Measurements from ENCODE around the gene KRT39. TPM values are rescaled to one million over a fixed set of nuclear protein-coding genes. Genes with fewer than 3 reads are reported as not detected.

KRT39 gene
- total RNA-seq, 1 donor from 2014 or later: not detected

DNA sequence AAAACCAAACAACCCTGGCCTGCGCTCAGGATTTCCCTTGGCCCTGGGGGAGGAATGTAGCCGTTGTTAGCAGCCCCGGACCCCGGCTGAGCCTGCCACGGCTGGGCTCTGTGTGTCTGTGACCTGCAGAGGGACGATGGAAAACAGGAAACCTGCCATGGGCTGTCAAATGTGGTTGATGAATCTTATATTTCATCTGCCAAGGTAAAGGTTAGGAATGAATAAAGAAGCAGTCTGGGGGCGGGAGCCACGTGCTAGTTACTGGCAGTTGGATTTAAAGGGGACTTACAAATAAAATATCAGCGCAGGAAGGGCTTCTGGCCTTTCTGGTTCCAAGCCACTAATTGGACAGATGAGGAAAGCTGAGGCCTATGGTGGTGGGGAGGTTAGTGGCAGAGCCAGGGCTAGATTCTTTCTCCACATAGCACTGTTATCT is 29.3 kb downstream of the KRT39 start, which contains the start of gene KRT23:
Gene KRT23, minus strand, starts transcription at position 263 of the 436 bp plus-strand sequence. CDS start 1,043 bp downstream, outside the sequence.
- no peak for DNase-seq (ENCODE audit: low read depth)
- H3K4me3 ChIP-seq (ENCODE audit: low read depth, low read length): peak within 1 kb of the TSS; percentile 29
- TF ChIP-seq, protein P1, sequence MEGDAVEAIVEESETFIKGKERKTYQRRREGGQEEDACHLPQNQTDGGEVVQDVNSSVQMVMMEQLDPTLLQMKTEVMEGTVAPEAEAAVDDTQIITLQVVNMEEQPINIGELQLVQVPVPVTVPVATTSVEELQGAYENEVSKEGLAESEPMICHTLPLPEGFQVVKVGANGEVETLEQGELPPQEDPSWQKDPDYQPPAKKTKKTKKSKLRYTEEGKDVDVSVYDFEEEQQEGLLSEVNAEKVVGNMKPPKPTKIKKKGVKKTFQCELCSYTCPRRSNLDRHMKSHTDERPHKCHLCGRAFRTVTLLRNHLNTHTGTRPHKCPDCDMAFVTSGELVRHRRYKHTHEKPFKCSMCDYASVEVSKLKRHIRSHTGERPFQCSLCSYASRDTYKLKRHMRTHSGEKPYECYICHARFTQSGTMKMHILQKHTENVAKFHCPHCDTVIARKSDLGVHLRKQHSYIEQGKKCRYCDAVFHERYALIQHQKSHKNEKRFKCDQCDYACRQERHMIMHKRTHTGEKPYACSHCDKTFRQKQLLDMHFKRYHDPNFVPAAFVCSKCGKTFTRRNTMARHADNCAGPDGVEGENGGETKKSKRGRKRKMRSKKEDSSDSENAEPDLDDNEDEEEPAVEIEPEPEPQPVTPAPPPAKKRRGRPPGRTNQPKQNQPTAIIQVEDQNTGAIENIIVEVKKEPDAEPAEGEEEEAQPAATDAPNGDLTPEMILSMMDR (conservative IDR thresholded peaks at IDR 0.05; ENCODE audit: low read depth, low read length): no peak

GRCh38 chr17:40936976-40937375 is 29.8 kb downstream of the KRT39 start:
- H3K4me3 ChIP-seq (ENCODE audit: low read depth, low read length): peak overlapping the region; percentile 29
- DNase-seq (ENCODE audit: low read depth): no peak
- TF ChIP-seq, protein P1 (conservative IDR thresholded peaks at IDR 0.05; ENCODE audit: low read depth, low read length): no peak

- no peak overlapping the region for H3K4me3 ChIP-seq (ENCODE audit: low read depth, low read length)
- TF ChIP-seq, protein P1 (conservative IDR thresholded peaks at IDR 0.05; ENCODE audit: low read depth, low read length): no peak
- DNase-seq (ENCODE audit: low read depth): no peak
These were observed 30.2 kb downstream of the KRT39 start for GRCh38 chr17:40936437-40936971.

DNA sequence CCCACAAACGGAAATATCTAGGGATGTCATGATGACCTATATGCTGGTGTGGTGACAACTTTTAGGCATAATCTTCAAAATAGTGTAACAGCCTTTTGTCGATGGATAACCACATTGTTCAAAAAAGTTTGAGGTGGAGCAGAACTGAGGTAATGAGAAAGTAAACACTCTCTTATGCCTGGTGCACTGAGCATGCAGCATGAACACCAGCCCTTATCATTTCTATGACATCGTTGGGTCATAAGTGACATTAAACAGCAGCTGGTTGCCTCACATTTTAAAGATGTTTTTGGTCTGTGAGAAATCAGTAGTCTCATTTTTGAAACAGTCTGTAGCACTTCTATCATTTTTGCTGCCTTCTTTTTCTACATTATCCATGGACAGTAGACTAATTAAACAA is 31.1 kb downstream of the KRT39 start:
- TF ChIP-seq, protein P1 (conservative IDR thresholded peaks at IDR 0.05; ENCODE audit: low read depth, low read length): no peak
- H3K4me3 ChIP-seq (ENCODE audit: low read depth, low read length): no peak overlapping the region
- no peak for DNase-seq (ENCODE audit: low read depth)

DNA sequence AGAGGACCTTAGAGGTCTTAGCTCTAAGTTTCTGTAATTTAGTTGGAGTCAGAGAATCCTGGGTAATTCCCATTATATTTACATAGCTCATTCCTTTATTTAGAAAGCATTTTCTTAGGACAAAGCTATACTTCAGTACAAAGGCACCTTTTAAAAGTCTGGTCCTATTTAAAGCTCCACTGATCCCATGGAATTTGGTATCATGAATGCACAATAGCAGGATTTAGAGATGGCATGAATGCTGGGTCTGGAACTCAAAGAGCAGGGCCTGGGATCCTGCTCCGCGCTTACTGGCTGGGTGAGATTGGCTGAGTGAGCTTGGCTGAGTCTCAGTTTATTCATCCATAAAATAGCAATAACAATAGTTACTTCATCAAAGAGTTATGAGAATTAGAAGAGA is 34.1 kb downstream of the KRT39 start:
- DNase-seq (ENCODE audit: low read depth): peak; percentile 83
- TF ChIP-seq, protein P1 (conservative IDR thresholded peaks at IDR 0.05; ENCODE audit: low read depth, low read length): no peak

DNA sequence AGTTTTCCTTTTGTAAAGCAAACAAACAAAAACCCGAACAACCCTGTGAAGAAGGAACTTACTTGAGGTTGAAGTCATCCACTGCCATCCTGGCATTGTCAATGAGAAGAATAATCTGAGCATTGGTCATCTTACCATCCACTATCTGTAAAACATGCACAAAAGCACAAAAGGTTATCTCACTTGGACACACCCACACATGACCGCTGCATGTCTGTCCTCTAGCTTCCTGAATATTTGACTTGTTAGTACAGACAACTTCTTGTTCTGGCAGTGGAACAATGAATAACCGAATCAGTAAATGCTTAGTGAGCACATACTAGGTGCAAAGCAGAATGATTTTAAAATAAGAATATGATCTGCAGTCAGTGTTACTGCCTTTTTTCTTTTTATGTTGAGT is 35.4 kb downstream of the KRT39 start:
- TF ChIP-seq, protein P1 (conservative IDR thresholded peaks at IDR 0.05; ENCODE audit: low read depth, low read length): no peak
- H3K4me3 ChIP-seq (ENCODE audit: low read depth, low read length): no peak overlapping the region
- no peak for DNase-seq (ENCODE audit: low read depth)

More for the DNA sequence above, 34.1 kb downstream of the KRT39 start:
- no peak overlapping the region for H3K4me3 ChIP-seq (ENCODE audit: low read depth, low read length)

- TF ChIP-seq, protein P1 (conservative IDR thresholded peaks at IDR 0.05; ENCODE audit: low read depth, low read length): no peak
- no peak overlapping the region for H3K4me3 ChIP-seq (ENCODE audit: low read depth, low read length)
- DNase-seq (ENCODE audit: low read depth): no peak
These were observed 40.4 kb downstream of the KRT39 start for GRCh38 chr17:40926341-40926740.

All from epithelial cell of proximal tubule (primary cell).